DMS 273 (cell line): ENCODE data around the gene MVK.

Source experiments
- DNase-seq: peaks from one replicate; lab custom pipeline; 2025; ENCODE audit not compliant: unreplicated experiment; lab: John Stamatoyannopoulos, UW

Gene MVK

DNA sequence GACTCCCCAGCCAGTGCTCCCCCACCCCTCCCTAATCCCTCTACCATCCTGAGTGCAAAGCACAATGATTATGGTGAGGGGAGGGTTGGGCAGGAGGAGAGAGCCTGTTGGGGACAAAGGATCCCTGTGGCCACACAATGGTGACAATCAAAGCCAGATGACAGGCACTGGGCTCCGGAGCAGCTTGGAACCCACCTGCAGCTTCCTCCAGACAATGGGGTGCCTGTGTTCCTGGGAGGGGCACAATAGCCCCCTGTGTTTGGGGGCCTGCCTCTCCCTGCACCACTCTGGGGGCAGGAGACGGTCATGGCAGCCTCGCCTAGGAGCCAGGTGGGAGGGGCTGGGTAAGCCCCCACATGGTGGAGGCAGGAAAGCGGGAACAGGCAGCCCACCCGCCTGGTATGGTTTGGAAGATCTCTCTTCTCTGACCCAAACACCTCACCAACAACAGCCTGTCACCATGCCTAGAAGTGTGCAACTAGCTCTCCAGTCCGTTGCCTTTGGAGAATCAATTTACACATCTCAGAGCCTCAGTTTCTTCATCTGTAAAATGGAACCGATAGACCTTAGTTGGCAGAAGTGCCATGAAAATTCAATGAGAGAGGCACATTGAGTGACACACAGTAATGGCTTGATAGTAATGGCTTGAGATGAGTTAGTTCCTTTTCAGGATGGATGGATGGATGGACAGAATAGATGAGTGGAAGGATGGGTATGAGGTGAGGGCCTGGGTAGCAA is 53.0 kb downstream of the MVK start:
- no peak for DNase-seq

DNA sequence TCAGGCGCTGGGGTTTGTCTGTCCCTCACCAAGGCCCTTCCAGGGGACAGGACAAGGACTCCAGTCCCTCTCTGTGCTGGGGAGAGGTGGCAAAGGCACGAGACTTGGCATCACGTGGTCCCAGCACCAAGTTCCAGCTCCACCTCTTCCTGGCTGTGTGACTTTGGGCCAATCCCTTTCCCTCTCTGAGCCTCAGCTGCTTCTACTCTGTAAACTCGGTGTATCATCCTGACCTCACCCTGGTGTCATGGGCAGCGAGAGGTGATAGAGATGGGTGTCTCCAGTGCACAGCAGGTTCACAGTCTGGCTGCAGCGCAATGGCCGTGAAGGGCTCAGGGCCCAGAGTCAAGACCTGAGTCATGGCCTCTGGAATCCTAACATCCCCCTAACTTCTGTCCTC is 54.0 kb downstream of the MVK start:
- no peak for DNase-seq

DNA sequence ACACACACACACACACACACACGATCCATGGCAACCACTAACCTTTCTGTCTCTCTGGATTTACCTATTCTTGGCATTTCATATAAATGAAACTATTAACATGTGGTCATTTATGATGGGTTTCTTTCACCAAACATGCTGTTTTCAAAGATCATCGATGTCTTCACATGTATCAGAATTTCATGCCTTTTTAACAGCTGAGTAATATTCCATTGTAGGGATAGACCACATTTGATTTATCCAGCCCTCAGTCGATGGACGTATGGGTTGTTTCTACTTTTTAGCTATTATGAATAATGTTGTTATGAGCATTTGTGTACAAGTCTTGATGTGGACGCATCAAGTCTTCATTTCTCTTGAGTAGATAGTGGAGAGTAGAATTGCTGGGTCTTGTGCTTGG is 56.5 kb downstream of the MVK start:
- DNase-seq, result no peak

DNA sequence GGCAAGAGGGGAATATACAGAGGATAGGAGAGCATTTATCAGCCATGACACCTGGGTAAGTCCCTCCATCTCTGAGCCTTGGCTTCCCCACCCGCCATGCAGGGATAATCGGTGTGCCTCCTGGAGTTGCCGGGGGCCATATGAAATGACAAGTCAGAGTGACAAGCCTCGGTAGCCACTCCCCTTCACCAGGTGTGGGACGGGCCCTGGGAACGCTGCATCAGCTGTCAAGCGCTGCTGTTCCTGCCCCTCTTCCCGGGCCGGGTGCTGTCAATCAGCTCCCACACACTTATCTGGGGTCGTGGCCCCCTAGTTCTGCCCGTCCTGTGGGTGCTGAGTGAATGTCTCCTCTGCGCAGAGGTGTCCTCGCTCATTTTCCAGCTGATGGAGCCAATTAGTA is 57.2 kb downstream of the MVK start:
- DNase-seq, result no peak

DNA sequence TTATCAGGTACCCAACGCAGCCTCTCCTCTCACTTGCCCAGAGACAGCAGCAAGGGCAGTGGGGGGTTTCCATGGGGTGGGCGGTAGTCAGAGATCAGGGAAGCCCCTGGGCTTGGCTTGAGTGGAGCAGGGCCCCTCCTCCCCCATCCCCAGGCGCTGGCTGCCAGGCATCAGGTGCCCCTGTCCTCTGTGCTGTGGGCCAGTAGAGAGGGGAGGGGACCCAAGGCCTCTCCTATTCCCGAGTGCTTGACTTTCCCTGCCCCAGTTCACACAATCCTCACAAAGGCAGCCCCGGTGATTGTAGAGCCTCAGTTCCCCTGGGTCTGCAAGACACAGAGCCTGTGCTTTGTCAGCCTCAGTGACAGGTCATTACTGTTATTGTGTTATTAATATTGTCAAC is 57.7 kb downstream of the MVK start:
- no peak for DNase-seq

DNA sequence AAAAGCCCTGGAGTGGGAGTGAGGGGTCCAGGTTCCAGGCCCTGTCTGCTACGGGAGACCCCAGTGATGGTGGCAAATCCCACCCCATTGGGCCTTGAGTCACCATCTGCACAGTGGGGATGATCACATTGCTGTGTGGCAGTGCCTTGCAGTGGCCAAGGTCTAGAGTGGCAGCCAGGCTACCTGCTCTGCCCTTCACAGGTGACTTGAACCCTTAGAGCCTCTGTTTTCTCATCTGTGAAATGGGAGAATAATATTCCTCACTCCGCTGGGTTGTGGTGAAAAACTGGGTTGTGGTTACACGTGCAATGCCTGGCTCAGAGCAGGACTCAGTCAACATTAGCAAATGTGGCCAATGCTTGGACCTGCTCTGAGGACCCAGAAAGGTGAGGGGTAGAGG is 58.2 kb downstream of the MVK start:
- DNase-seq, result no peak

DNA sequence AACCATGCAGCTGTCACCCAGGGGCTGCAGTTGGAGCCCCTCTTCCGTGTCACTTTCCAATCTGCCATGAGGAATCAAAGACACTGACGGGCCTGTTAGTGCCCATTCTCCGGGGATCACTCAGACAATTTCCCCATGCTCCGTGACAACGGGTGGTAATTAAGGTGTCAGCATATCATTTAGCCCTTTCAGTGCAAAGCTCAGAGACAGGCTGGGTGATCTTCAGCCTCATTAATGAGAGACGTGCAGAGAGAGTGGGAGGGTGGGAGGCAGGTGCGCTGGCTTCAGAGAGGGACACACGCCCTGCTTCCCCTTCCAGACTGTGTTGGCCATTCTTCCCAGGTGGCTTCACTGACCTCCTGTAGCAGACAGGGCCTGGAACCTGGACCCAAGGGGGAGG is 58.7 kb downstream of the MVK start:
- DNase-seq, result no peak

DNA sequence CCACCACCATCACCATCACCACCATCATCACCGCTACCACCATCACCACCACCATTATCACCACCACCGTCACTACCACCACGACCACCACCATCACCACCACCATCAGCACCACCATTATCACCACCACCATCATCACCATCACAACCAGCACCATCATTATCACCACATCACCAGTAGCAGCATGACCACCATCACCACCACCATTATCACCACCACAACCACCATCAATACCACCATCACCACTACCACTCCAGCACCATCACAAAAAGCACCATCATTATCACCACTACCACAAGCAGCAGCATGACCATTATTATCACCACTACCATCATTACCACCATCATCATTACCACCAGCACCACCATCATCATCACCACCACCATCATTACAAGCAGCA is 62.1 kb downstream of the MVK start:
- no peak for DNase-seq

DNA sequence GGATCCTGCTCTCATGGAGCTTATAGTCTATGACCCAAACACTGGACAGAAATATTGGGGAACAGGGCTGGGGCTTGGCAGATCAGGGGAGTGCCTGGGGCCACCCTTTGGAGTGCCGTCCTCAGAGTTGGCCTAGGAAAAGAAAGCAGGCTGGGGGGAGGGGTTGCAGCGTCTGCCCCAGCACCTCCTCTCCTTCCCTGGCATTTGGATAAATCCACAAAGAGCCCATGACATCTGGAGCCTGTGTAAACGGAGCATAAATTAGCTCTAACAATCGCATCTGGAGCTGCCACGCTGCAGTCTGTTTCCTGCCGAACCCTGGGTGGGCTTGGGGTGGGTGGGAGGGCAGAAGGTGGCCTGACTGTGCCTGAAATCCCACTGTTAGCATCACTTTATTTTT is 63.8 kb downstream of the MVK start:
- peak; percentile 94 for DNase-seq

DNA sequence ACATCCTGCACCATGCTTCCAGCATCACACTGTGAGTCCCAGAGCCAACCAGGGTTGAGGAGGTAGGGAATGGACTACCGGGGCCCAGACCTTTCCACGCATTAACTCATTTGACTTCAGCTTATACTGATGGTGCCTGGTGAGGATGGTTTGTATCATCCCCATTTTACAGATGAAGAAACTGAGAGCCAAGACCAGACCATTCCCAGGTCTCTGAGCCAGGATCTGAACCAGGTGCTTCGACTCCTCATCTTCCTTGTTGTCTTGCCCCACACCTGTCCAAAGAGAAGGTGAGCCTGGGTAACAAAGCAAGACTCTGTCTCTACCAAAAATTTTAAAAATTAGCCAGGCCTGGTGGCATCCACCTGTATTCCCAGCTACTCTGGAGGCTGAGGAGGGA is 64.4 kb downstream of the MVK start:
- DNase-seq, result peak; percentile 39

DNA sequence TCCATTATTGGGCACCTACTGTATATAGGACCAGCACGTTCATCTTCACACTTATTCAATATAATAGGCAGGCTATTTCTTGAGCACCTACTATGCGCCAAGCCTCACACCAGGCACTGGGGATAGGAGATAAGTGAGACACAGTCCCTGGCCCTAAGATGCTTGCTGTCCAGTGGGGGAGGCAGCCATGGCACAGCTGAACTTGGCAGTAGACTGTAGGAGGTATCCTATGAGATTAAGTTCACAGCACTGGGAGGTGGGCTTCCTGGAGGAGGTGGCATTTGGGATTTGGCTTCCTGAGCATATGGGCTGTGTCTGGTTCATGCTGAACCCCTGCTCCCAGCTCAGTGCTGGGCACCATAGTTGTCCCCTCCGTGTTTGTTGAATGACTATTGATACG is 65.1 kb downstream of the MVK start:
- DNase-seq, result no peak

DNA sequence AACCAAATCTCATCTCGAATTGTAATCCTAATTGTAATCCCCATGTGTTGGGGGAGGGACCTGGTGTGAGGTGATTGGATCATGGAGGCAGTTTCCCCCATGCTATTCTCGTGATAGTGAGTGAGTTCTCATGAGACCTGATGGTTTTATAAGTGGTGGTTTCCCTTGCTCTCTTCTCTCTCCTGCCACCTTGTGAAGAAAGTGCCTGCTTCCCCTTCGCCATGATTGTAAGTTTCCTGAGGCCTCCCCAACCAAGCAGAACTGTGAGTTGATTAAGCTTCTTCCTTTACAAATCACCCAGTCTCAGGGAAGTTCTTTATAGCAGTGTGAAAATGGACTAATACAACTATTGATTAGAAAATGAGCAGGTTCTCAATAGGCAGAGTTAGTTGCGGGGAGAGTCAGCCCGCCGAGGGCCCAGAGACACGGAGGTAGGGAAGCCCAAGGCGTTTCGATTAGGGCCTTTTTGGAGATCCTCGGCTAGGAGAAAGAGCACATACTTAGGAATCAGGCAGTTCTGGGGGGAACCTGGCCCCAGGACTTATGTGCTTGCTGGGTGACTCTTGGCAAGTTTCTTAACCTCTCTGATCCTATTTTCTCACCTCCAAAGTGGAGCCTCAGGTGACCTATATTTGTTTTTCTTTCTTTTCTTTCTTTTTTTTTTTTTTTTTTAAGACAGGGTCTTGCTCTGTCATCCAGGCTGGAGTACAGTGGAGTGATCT is 65.7 kb downstream of the MVK start:
- no peak for DNase-seq

DNA sequence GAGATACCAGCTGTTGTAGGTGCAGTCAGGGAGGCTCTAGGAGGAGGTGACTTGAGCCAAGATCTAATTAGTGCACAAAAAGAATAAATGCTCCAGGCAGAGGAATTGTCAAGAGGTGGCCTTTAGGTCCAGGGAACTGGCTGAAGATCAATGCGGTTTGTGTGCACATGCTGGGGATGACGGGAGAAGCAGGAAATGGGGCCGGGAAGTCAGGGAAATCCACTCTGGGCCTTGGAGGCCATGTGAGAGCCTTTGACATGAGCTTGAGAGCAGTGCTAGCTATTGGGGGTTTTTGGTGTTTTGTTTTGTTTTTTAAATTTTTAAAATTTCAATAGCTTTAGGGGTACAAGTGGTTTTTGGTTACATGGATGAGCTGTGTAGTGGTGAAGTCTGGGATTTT is 67.4 kb downstream of the MVK start:
- DNase-seq, result no peak

DNA sequence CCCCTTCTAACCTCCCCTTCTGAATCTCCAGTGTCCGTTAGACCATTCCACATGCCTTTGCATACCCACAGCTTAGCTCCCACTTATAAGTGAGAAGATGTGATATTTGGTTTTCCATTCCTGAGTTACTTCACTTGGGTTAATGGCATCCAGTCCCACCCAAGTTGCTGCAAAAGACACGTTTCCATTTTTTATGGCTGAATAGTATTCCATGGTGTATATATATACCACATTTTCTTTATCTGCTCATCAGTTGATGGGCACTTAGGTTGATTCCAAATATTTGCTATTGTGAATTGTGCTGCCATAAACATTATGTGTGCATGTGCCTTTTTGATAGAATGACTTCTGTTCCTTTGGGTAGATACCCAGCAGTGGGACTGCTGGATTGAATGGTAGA is 67.8 kb downstream of the MVK start:
- no peak for DNase-seq

DNA sequence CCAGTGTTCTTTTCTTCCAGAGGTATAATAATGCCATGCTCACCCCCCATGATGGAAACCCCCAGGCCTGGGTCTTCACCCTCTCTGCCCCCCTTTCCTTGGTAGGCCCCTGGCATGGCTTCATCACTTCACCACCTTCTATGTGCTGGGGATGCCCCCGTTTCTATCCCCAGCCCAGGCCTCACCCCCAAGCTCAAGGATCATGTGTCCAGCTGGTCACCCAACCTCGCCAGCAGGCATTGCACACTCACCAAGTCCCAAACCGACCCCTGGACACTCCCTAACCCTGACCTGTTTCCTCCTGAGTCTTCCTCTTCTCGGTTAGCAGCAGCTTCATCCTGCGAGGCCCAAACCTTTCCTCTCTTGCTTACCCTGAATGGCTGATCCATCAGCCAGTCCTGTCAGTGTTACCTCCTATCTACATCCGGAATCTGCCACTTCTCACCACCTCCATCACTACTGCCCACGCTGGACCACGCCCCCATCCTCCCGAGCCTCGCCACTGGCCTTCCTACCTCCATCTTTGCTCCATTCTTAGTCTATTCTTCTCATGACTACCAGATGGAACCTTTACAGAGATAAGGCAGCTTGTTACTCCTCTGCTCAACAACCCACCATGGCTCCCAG is 69.0 kb downstream of the MVK start:
- DNase-seq, result no peak

DNA sequence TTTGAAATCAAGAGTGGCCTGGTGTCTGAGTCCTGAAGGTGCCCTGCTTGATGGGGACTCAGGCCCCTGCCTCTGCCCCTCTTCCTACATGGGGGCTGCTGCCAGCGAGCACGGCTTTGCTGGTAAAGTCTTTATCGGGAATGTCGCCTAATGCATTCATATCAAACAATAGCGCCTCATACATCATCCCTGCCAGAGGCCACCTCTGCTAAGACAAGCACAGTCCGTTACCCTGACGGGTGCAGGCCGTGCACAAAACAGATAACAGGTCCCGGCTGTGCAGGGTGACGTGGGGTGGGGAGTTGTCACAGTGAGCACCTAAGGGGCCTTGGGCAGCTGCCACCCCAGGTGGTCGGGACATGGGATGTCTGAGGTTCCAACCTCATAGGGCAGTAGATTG is 71.6 kb downstream of the MVK start:
- no peak for DNase-seq

DNA sequence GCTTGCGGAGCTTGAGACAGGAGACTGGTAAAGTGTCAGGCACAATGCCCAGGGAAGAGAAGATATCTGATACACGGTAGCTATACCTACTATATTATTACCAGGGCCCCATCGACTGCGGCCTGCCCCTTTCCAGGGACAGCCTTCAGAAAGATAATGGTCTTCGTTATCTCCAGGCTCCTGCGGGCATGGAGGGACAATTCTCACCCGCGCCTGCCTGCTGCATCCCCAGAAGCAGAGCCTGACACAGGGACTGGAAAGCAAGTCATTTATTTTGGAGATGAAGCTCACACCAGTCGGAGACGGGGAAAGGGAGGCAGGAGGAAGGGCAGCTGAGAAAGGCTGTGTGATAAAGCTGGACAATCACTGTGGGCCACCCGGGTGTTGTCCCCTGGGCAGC is 72.1 kb downstream of the MVK start:
- no peak for DNase-seq
